CD4-positive, CD25-positive, alpha-beta regulatory T cell (primary cell): Measurements from ENCODE around the gene CBFA2T3. TPM values are rescaled to one million over a fixed set of nuclear protein-coding genes. Genes with fewer than 3 reads are reported as not detected.
"Not testable (repeated sequence)": the region's sequence is repeated elsewhere in the genome, so short reads cannot be mapped to it uniquely, and the experiment has no call there.

ENCODE experiments used
- ATAC-seq, 2 donors: fragments of 150-1000 bp; cut with Tn5 transposase; one replicate each; pipeline ENCODE4 v1.10.0; 2021; ENCODE audit warnings: low read depth in 2 of 2, moderate number of reproducible peaks in 2 of 2, moderate library complexity in 1 of 2
- DNase-seq, 3 donors: peaks; one replicate each; pipeline versions ENCODE4 v3.0.0 to v3.0.0-alpha.2; 2012 to 2022; ENCODE audit warnings: mixed read lengths in 1 of 3
- H3K27ac ChIP-seq: one replicate; pipeline ENCODE4 v1.7.0; 2013; ENCODE audit warnings: mild to moderate bottlenecking, low read length; ENCODE audit not compliant: insufficient read depth, poor library complexity, severe bottlenecking
- H3K27me3 ChIP-seq: one replicate; pipeline ENCODE4 v1.7.0; 2013; ENCODE audit warnings: low read length; ENCODE audit not compliant: control insufficient read depth, insufficient read depth
- H3K36me3 ChIP-seq: one replicate; pipeline ENCODE4 v1.7.0; 2013; ENCODE audit warnings: mild to moderate bottlenecking, low read length, moderate library complexity; ENCODE audit not compliant: control insufficient read depth, insufficient read depth
- H3K4me1 ChIP-seq: 2 replicates; pipeline ENCODE4 v1.7.0; 2013; ENCODE audit warnings: mild to moderate bottlenecking, low read length; ENCODE audit not compliant: insufficient read depth, control insufficient read depth, poor library complexity, severe bottlenecking
- H3K4me3 ChIP-seq: one replicate; pipeline ENCODE4 v1.7.0; 2013; ENCODE audit warnings: low read depth, mild to moderate bottlenecking, low read length, moderate library complexity
- H3K9me3 ChIP-seq, 2 experiments: 1 replicate in 1 of 2; 2 replicates in 1 of 2; pipeline ENCODE4 v1.7.0; 2013; ENCODE audit warnings: low read length in 2 of 2, mild to moderate bottlenecking in 1 of 2, moderate library complexity in 1 of 2; ENCODE audit not compliant: control insufficient read depth in 2 of 2
- H3K27ac Mint-ChIP-seq, 3 donors: one replicate each; pipeline ENCODE4 v1.8.0; 2020 to 2022; ENCODE audit warnings: mild to moderate bottlenecking in 3 of 3, mixed read lengths in 3 of 3, moderate library complexity in 2 of 3
- H3K27me3 Mint-ChIP-seq: one replicate; pipeline ENCODE4 v1.8.0; 2022; ENCODE audit warnings: mild to moderate bottlenecking, mixed read lengths
- H3K36me3 Mint-ChIP-seq: one replicate; pipeline ENCODE4 v1.8.0; 2020; ENCODE audit warnings: mixed read lengths
- H3K4me1 Mint-ChIP-seq, 4 donors: one replicate each; pipeline ENCODE4 v1.8.0; 2020 to 2022; ENCODE audit warnings: mixed read lengths in 4 of 4, mild to moderate bottlenecking in 1 of 4
- H3K4me3 Mint-ChIP-seq, 4 donors: one replicate each; pipeline ENCODE4 v1.8.0; 2020 to 2022; ENCODE audit warnings: mild to moderate bottlenecking in 4 of 4, mixed read lengths in 4 of 4, moderate library complexity in 3 of 4
- H3K9me3 Mint-ChIP-seq, 7 donors: one replicate each; pipeline ENCODE4 v1.8.0; 2020 to 2022; ENCODE audit warnings: mixed read lengths in 7 of 7, mild to moderate bottlenecking in 3 of 7, moderate library complexity in 2 of 7
- polyA plus RNA-seq, 4 donors: library from polyadenylated mRNA; unstranded; fragments of 300-500 nt; fragmentation: Illumina TruSeq; gene quantifications; one replicate each; pipeline ENCODE4 v1.2.3, GENCODE V29; 2021
- total RNA-seq: library from RNA; stranded (reverse); gene quantifications from one replicate; pipeline ENCODE4 v1.2.3, GENCODE V29; 2022

The CBFA2T3 gene
- total and polyA plus RNA-seq, 5 donors from 2014 or later: 0.25 to 1.3 TPM; not detected in 3

GRCh38 chr16:88922114-88922825, 54.7 kb downstream of the CBFA2T3 start:
- peaks cover 0 to 8% (median 0%) of the 10 kb centered on the region in 4 donors for H3K4me1 Mint-ChIP-seq
- no peak overlapping the region for H3K27ac Mint-ChIP-seq

GRCh38 chr16:88921591-88921990, 55.4 kb downstream of the CBFA2T3 start:
- peaks cover 10% of the 10 kb centered on the region for H3K4me1 ChIP-seq
- Mint-ChIP-seq H3K27ac (no peak overlapping the region), H3K36me3 (no peaks in the 10 kb centered on the region), H3K4me1 (peaks cover 0 to 8% (median 0%) of the 10 kb centered on the region in 4 donors), H3K9me3 (peaks cover 0 to 1% (median 0%) of the 10 kb centered on the region in 7 donors), H3K4me3 (no peak overlapping the region), H3K27me3 (no peaks in the 10 kb centered on the region)
- ATAC-seq (no peak), DNase-seq (no peak)
- no peak overlapping the region for H3K27ac ChIP-seq
- no peaks in the 10 kb centered on the region for H3K9me3 ChIP-seq
- H3K4me3 ChIP-seq: no peak overlapping the region
- no peaks in the 10 kb centered on the region for H3K27me3 ChIP-seq
- no peaks in the 10 kb centered on the region for H3K36me3 ChIP-seq

More at GRCh38 chr16:88922114-88922825, 54.7 kb downstream of the CBFA2T3 start:
- H3K9me3 Mint-ChIP-seq: peaks cover 0 to 1% (median 0%) of the 10 kb centered on the region in 7 donors
- no peaks in the 10 kb centered on the region for H3K27me3 Mint-ChIP-seq
- peaks cover 10% of the 10 kb centered on the region for H3K4me1 ChIP-seq
- H3K27ac ChIP-seq: no peak overlapping the region
- H3K36me3 Mint-ChIP-seq: no peaks in the 10 kb centered on the region
- H3K27me3 ChIP-seq: no peaks in the 10 kb centered on the region
- ATAC-seq (no peak), DNase-seq (no peak)
- no peaks in the 10 kb centered on the region for H3K36me3 ChIP-seq
- no peak overlapping the region for H3K4me3 ChIP-seq
- H3K4me3 Mint-ChIP-seq: no peak overlapping the region
- no peaks in the 10 kb centered on the region for H3K9me3 ChIP-seq

- Histone ChIP-seq H3K9me3 (no peaks in the 10 kb centered on the region), H3K36me3 (no peaks in the 10 kb centered on the region), H3K4me1 (peaks cover 10% of the 10 kb centered on the region), H3K4me3 (no peak overlapping the region), H3K27me3 (no peaks in the 10 kb centered on the region), H3K27ac (no peak overlapping the region)
- peak in 1 of 2 donors; percentile 55 for ATAC-seq
- peak in 1 of 3 donors; percentile 52 for DNase-seq
- Mint-ChIP-seq H3K4me1 (peaks cover 0 to 8% (median 0%) of the 10 kb centered on the region in 4 donors), H3K9me3 (peaks cover 0 to 1% (median 0%) of the 10 kb centered on the region in 7 donors), H3K27ac (peak overlapping the region in 1 of 3 donors; percentile 46), H3K27me3 (no peaks in the 10 kb centered on the region), H3K36me3 (no peaks in the 10 kb centered on the region), H3K4me3 (no peak overlapping the region)
Measured at GRCh38 chr16:88920618-88921590, 56.1 kb downstream of the CBFA2T3 start.

GRCh38 chr16:88919936-88920335, 57.1 kb downstream of the CBFA2T3 start:
- Mint-ChIP-seq H3K4me1 (peaks cover 0 to 8% (median 0%) of the 10 kb centered on the region in 4 donors), H3K27me3 (no peaks in the 10 kb centered on the region)

GRCh38 chr16:88918896-88919295, 58.1 kb downstream of the CBFA2T3 start:
- not testable (repeated sequence) for H3K4me3 ChIP-seq, H3K36me3 Mint-ChIP-seq, ATAC-seq, DNase-seq, H3K27me3 ChIP-seq, H3K4me1 Mint-ChIP-seq, H3K27ac ChIP-seq, H3K27me3 Mint-ChIP-seq, H3K9me3 ChIP-seq, H3K9me3 Mint-ChIP-seq, H3K4me3 Mint-ChIP-seq, H3K36me3 ChIP-seq, H3K4me1 ChIP-seq, H3K27ac Mint-ChIP-seq

More at GRCh38 chr16:88919936-88920335, 57.1 kb downstream of the CBFA2T3 start:
- H3K4me3 ChIP-seq: no peak overlapping the region
- peaks cover 10% of the 10 kb centered on the region for H3K4me1 ChIP-seq
- Mint-ChIP-seq H3K4me3 (no peak overlapping the region), H3K36me3 (no peaks in the 10 kb centered on the region), H3K27ac (no peak overlapping the region), H3K9me3 (no peaks in the 10 kb centered on the region)
- no peaks in the 10 kb centered on the region for H3K36me3 ChIP-seq
- H3K27ac ChIP-seq: no peak overlapping the region
- DNase-seq (no peak), ATAC-seq (no peak)
- H3K27me3 ChIP-seq: no peaks in the 10 kb centered on the region
- H3K9me3 ChIP-seq: no peaks in the 10 kb centered on the region

- H3K4me3 ChIP-seq: no peak overlapping the region
- H3K36me3 ChIP-seq: no peaks in the 10 kb centered on the region
- no peaks in the 10 kb centered on the region for H3K9me3 ChIP-seq
- no peak overlapping the region for H3K27ac ChIP-seq
- DNase-seq (no peak), ATAC-seq (no peak)
- H3K27me3 ChIP-seq: no peaks in the 10 kb centered on the region
- peaks cover 10% of the 10 kb centered on the region for H3K4me1 ChIP-seq
- no peaks in the 10 kb centered on the region for H3K36me3 Mint-ChIP-seq
- H3K4me1 Mint-ChIP-seq: peaks cover 0 to 8% (median 0%) of the 10 kb centered on the region in 4 donors
- no peak overlapping the region for H3K4me3 Mint-ChIP-seq
- no peaks in the 10 kb centered on the region for H3K27me3 Mint-ChIP-seq
- H3K27ac Mint-ChIP-seq: no peak overlapping the region
- H3K9me3 Mint-ChIP-seq: no peaks in the 10 kb centered on the region
Measured at GRCh38 chr16:88917915-88918627, 58.9 kb downstream of the CBFA2T3 start.

GRCh38 chr16:88917146-88917914, 59.7 kb downstream of the CBFA2T3 start:
- no peak overlapping the region for H3K4me3 Mint-ChIP-seq
- DNase-seq (no peak), ATAC-seq (no peak)
- Histone ChIP-seq H3K9me3 (no peaks in the 10 kb centered on the region), H3K4me3 (no peak overlapping the region), H3K27ac (no peak overlapping the region), H3K27me3 (no peaks in the 10 kb centered on the region), H3K36me3 (no peaks in the 10 kb centered on the region), H3K4me1 (peaks cover 10% of the 10 kb centered on the region)
- no peak overlapping the region for H3K27ac Mint-ChIP-seq
- H3K4me1 Mint-ChIP-seq: peaks cover 0 to 8% (median 0%) of the 10 kb centered on the region in 4 donors
- H3K27me3 Mint-ChIP-seq: no peaks in the 10 kb centered on the region
- H3K9me3 Mint-ChIP-seq: no peaks in the 10 kb centered on the region
- no peaks in the 10 kb centered on the region for H3K36me3 Mint-ChIP-seq
